ENCODE measurements around the gene DRD4. TPM values are rescaled to one million over a fixed set of nuclear protein-coding genes. Genes with fewer than 3 reads are reported as not detected.

The DRD4 gene
- total RNA-seq, 1 donor from 2014 or later: not detected

- no peak overlapping the region for H3K4me3 ChIP-seq (ENCODE audit: low read depth, low read length)
- no peak for TF ChIP-seq CTCF (conservative IDR thresholded peaks at IDR 0.05; ENCODE audit: low read depth, low read length)
- no peak for DNase-seq (ENCODE audit: low read depth)
These were observed 42.5 kb downstream of the DRD4 start for GRCh38 chr11:679271-680207.

- no peak overlapping the region for H3K4me3 ChIP-seq (ENCODE audit: low read depth, low read length)
- TF ChIP-seq CTCF (conservative IDR thresholded peaks at IDR 0.05; ENCODE audit: low read depth, low read length): no peak
- no peak for DNase-seq (ENCODE audit: low read depth)
These were observed 43.4 kb downstream of the DRD4 start for GRCh38 chr11:680476-680875.

GRCh38 chr11:680970-681369, 43.9 kb downstream of the DRD4 start:
- no peak for TF ChIP-seq CTCF (conservative IDR thresholded peaks at IDR 0.05; ENCODE audit: low read depth, low read length)
- no peak for DNase-seq (ENCODE audit: low read depth)

GRCh38 chr11:686451-687243, 49.6 kb downstream of the DRD4 start:
- no peak for TF ChIP-seq CTCF (conservative IDR thresholded peaks at IDR 0.05; ENCODE audit: low read depth, low read length)
- no peak overlapping the region for H3K4me3 ChIP-seq (ENCODE audit: low read depth, low read length)
- DNase-seq (ENCODE audit: low read depth): no peak

More at GRCh38 chr11:680970-681369, 43.9 kb downstream of the DRD4 start:
- H3K4me3 ChIP-seq (ENCODE audit: low read depth, low read length): no peak overlapping the region

GRCh38 chr11:687751-688150, 50.7 kb downstream of the DRD4 start:
- no peak for TF ChIP-seq CTCF (conservative IDR thresholded peaks at IDR 0.05; ENCODE audit: low read depth, low read length)
- H3K4me3 ChIP-seq (ENCODE audit: low read depth, low read length): no peak overlapping the region
- no peak for DNase-seq (ENCODE audit: low read depth)

GRCh38 chr11:688681-689080, 51.6 kb downstream of the DRD4 start:
- DNase-seq (ENCODE audit: low read depth): no peak
- no peak for TF ChIP-seq CTCF (conservative IDR thresholded peaks at IDR 0.05; ENCODE audit: low read depth, low read length)
- no peak overlapping the region for H3K4me3 ChIP-seq (ENCODE audit: low read depth, low read length)

Measured in epithelial cell of proximal tubule (primary cell).